Calu3 (cell line): ENCODE measurements around the gene TRAF2. TPM values are rescaled to one million over a fixed set of nuclear protein-coding genes. Genes with fewer than 3 reads are reported as not detected.

Experiments
- BruUV-seq: library from RNA; stranded (reverse); fragments of 400-500 nt; replicated peaks from 2 replicates; lab custom pipeline; 2021; lab: Mats Ljungman, UMichigan
- CTCF ChIA-PET: fragments of 300-600 bp; sonication (Branson Sonifier 250); formaldehyde crosslinking; loops from one replicate; lab custom pipeline; 2022; ENCODE audit warnings: antibody characterized with exemption; lab: Charles Lee
- DNase-seq: peaks from one replicate; pipeline ENCODE4 v3.0.0; 2022
- H3K27ac Mint-ChIP-seq: one replicate; pipeline ENCODE4 v1.8.0; 2022; ENCODE audit warnings: mixed read lengths; ENCODE audit not compliant: unreplicated experiment
- H3K27me3 Mint-ChIP-seq: one replicate; pipeline ENCODE4 v1.8.0; 2022; ENCODE audit warnings: mixed read lengths; ENCODE audit not compliant: unreplicated experiment
- H3K36me3 Mint-ChIP-seq: one replicate; pipeline ENCODE4 v1.8.0; 2022; ENCODE audit warnings: mild to moderate bottlenecking, moderate library complexity, mixed read lengths; ENCODE audit not compliant: insufficient read depth, unreplicated experiment
- H3K4me1 Mint-ChIP-seq: one replicate; pipeline ENCODE4 v1.8.0; 2022; ENCODE audit warnings: mild to moderate bottlenecking, low read depth, mixed read lengths; ENCODE audit not compliant: unreplicated experiment
- H3K4me3 Mint-ChIP-seq: one replicate; pipeline ENCODE4 v1.8.0; 2022; ENCODE audit warnings: mild to moderate bottlenecking, low read depth, moderate library complexity, mixed read lengths; ENCODE audit not compliant: unreplicated experiment
- H3K9me3 Mint-ChIP-seq: one replicate; pipeline ENCODE4 v1.8.0; 2022; ENCODE audit warnings: low read depth, mixed read lengths; ENCODE audit not compliant: unreplicated experiment
- CTCF ChIP-seq: fragments of 200-600 bp; IDR thresholded peaks from one replicate; pipeline ENCODE4 v1.8.0; 2022; ENCODE audit warnings: antibody characterized with exemption; ENCODE audit not compliant: unreplicated experiment
- intact Hi-C: fragments of 100-400 bp; cut with micrococcal nuclease; formaldehyde crosslinking; loops from one replicate; pipeline ENCODE4 v1.10.0; 2022; ENCODE audit not compliant: unreplicated experiment
- total RNA-seq: library from RNA; stranded (reverse); gene quantifications from 2 replicates; pipeline ENCODE4 v1.2.3, GENCODE V29; 2022

Gene TRAF2
- total RNA-seq, 1 experiment from 2014 or later: 50.5 TPM

- Mint-ChIP-seq H3K27ac (no peak overlapping the region), H3K4me3 (no peak overlapping the region), H3K27me3 (no peaks in the 10 kb centered on the region), H3K9me3 (no peaks in the 10 kb centered on the region), H3K36me3 (peaks cover 3% of the 10 kb centered on the region), H3K4me1 (no peaks in the 10 kb centered on the region)
- CTCF ChIA-PET: no interaction called here
- no peak for TF ChIP-seq CTCF
- no TSS peak for BruUV-seq
- intact Hi-C loops: no loop called here
- no peak for DNase-seq
Observed at GRCh38 chr9:136960212-136960937, 74.1 kb downstream of the TRAF2 start.

GRCh38 chr9:136960938-136961275 is 74.6 kb downstream of the TRAF2 start:
- intact Hi-C loops: no loop called here
- BruUV-seq: no TSS peak
- H3K9me3 Mint-ChIP-seq: no peaks in the 10 kb centered on the region
- TF ChIP-seq CTCF: no peak
- no peak for DNase-seq
- CTCF ChIA-PET: no interaction called here
- no peak overlapping the region for H3K4me3 Mint-ChIP-seq
- H3K27me3 Mint-ChIP-seq: no peaks in the 10 kb centered on the region
- H3K4me1 Mint-ChIP-seq: no peaks in the 10 kb centered on the region
- peaks cover 7% of the 10 kb centered on the region for H3K36me3 Mint-ChIP-seq
- no peak overlapping the region for H3K27ac Mint-ChIP-seq

- no peaks in the 10 kb centered on the region for H3K9me3 Mint-ChIP-seq
- H3K27ac Mint-ChIP-seq: no peak overlapping the region
- no peaks in the 10 kb centered on the region for H3K4me1 Mint-ChIP-seq
- peaks cover 11% of the 10 kb centered on the region for H3K36me3 Mint-ChIP-seq
- CTCF ChIA-PET: no interaction called here
- H3K4me3 Mint-ChIP-seq: no peak overlapping the region
- no peak for DNase-seq
- no TSS peak for BruUV-seq
- TF ChIP-seq CTCF: no peak
- intact Hi-C loops: no loop called here
- no peaks in the 10 kb centered on the region for H3K27me3 Mint-ChIP-seq
Observed at GRCh38 chr9:136961279-136962065, 75.2 kb downstream of the TRAF2 start.

- CTCF ChIA-PET: no interaction called here
- Mint-ChIP-seq H3K4me1 (no peaks in the 10 kb centered on the region), H3K4me3 (no peak overlapping the region), H3K9me3 (no peaks in the 10 kb centered on the region), H3K27ac (no peak overlapping the region), H3K36me3 (peaks cover 11% of the 10 kb centered on the region), H3K27me3 (no peaks in the 10 kb centered on the region)
- no TSS peak for BruUV-seq
- no peak for DNase-seq
- intact Hi-C loops: no loop called here
- no peak for TF ChIP-seq CTCF
Observed at GRCh38 chr9:136962163-136962562, 75.8 kb downstream of the TRAF2 start.
